H9 (cell line): ENCODE results near the gene HYAL1. TPM values are rescaled to one million over a fixed set of nuclear protein-coding genes. Genes with fewer than 3 reads are reported as not detected.

Experiments
- DNase-seq: peaks from one replicate; pipeline ENCODE4 v3.0.0-alpha.2; 2017
- H2AFZ ChIP-seq: one replicate; pipeline ENCODE4 v1.6.1; 2013; ENCODE audit warnings: mild to moderate bottlenecking, low read length, control low read depth, moderate library complexity
- H2AK5ac ChIP-seq: 2 replicates; pipeline ENCODE4 v1.6.1; 2013; ENCODE audit warnings: low read length, control low read depth, mixed read lengths; ENCODE audit not compliant: insufficient read length
- H2BK120ac ChIP-seq: one replicate; pipeline ENCODE4 v1.6.1; 2013; ENCODE audit warnings: low read depth, mild to moderate bottlenecking, low read length, control low read depth, inconsistent platforms; ENCODE audit not compliant: poor library complexity, severe bottlenecking
- H2BK12ac ChIP-seq: 2 replicates; pipeline ENCODE4 v1.6.1; 2013; ENCODE audit warnings: low read length, control low read depth, mixed read lengths, low read depth; ENCODE audit not compliant: insufficient read length
- H2BK15ac ChIP-seq: 2 replicates; pipeline ENCODE4 v1.6.1; 2013; ENCODE audit warnings: low read depth, low read length, control low read depth
- H2BK20ac ChIP-seq: one replicate; pipeline ENCODE4 v1.6.1; 2013; ENCODE audit warnings: low read depth, mild to moderate bottlenecking, low read length, control low read depth, inconsistent platforms; ENCODE audit not compliant: poor library complexity, severe bottlenecking
- H2BK5ac ChIP-seq: 2 replicates; pipeline ENCODE4 v1.6.1; 2013; ENCODE audit warnings: low read length, control low read depth, mixed read lengths; ENCODE audit not compliant: insufficient read length
- H3K14ac ChIP-seq: 2 replicates; pipeline ENCODE4 v1.6.1; 2013; ENCODE audit warnings: low read length, control low read depth; ENCODE audit not compliant: insufficient read depth
- H3K18ac ChIP-seq: 2 replicates; pipeline ENCODE4 v1.6.1; 2013; ENCODE audit warnings: low read depth, mild to moderate bottlenecking, mixed read lengths, low read length, control low read depth; ENCODE audit not compliant: insufficient read length
- H3K23ac ChIP-seq: 2 replicates; pipeline ENCODE4 v1.6.1; 2013; ENCODE audit warnings: low read length, control low read depth, mixed read lengths, low read depth; ENCODE audit not compliant: insufficient read length
- H3K23me2 ChIP-seq: 2 replicates; pipeline ENCODE4 v1.6.1; 2013; ENCODE audit warnings: low read depth, mild to moderate bottlenecking, mixed read lengths, low read length, control low read depth; ENCODE audit not compliant: insufficient read length, poor library complexity, severe bottlenecking
- H3K27ac ChIP-seq: 2 replicates; pipeline ENCODE4 v1.5.1; 2013; ENCODE audit warnings: low read length, control low read depth, mixed read lengths, low read depth; ENCODE audit not compliant: insufficient read length
- H3K27me3 ChIP-seq: 2 replicates; pipeline ENCODE4 v1.6.1; 2013; ENCODE audit warnings: low read length, control low read depth, inconsistent platforms; ENCODE audit not compliant: insufficient read depth
- H3K4ac ChIP-seq: 2 replicates; pipeline ENCODE4 v1.6.1; 2013; ENCODE audit warnings: low read depth, mild to moderate bottlenecking, control low read depth, inconsistent platforms, low read length, moderate library complexity
- H3K4me1 ChIP-seq: 2 replicates; pipeline ENCODE4 v1.6.1; 2013; ENCODE audit warnings: low read length, control low read depth, inconsistent platforms; ENCODE audit not compliant: insufficient read depth
- H3K4me2 ChIP-seq: 2 replicates; pipeline ENCODE4 v1.6.1; 2013; ENCODE audit warnings: low read length, control low read depth, mixed read lengths; ENCODE audit not compliant: insufficient read length, insufficient read depth
- H3K56ac ChIP-seq: 2 replicates; pipeline ENCODE4 v1.6.1; 2013; ENCODE audit warnings: low read depth, mild to moderate bottlenecking, mixed read lengths, low read length, control low read depth; ENCODE audit not compliant: insufficient read length
- H3K79me1 ChIP-seq: 2 replicates; pipeline ENCODE4 v1.6.1; 2013; ENCODE audit warnings: low read depth, mild to moderate bottlenecking, moderate library complexity, low read length, control low read depth, inconsistent platforms; ENCODE audit not compliant: insufficient read depth, poor library complexity, severe bottlenecking
- H3K79me2 ChIP-seq: 2 replicates; pipeline ENCODE4 v1.6.1; 2013; ENCODE audit warnings: low read length, control low read depth, inconsistent platforms; ENCODE audit not compliant: insufficient read depth
- H3K9ac ChIP-seq: 2 replicates; pipeline ENCODE4 v1.6.1; 2013; ENCODE audit warnings: low read length, control low read depth, mixed read lengths; ENCODE audit not compliant: insufficient read length; ENCODE audit errors: extremely low read depth
- H3K9me3 ChIP-seq: one replicate; pipeline ENCODE4 v1.6.1; 2013; ENCODE audit warnings: low read depth, low read length, inconsistent platforms; ENCODE audit not compliant: control insufficient read depth
- H3T11ph ChIP-seq: one replicate; pipeline ENCODE4 v1.6.1; 2013; ENCODE audit warnings: mild to moderate bottlenecking, low read length, control low read depth, inconsistent platforms
- H4K20me1 ChIP-seq: one replicate; pipeline ENCODE4 v1.6.1; 2013; ENCODE audit not compliant: control insufficient read depth, insufficient read length, insufficient read depth
- H4K5ac ChIP-seq: 2 replicates; pipeline ENCODE4 v1.6.1; 2013; ENCODE audit warnings: low read depth, mild to moderate bottlenecking, mixed read lengths, low read length, control low read depth; ENCODE audit not compliant: insufficient read length
- H4K8ac ChIP-seq: replicated peaks from 2 replicates; pipeline ENCODE4 v1.6.1; 2013; ENCODE audit warnings: low read length, control low read depth, mixed read lengths, low read depth; ENCODE audit not compliant: insufficient read length
- H4K91ac ChIP-seq: 2 replicates; pipeline ENCODE4 v1.6.1; 2013; ENCODE audit warnings: low read depth, mild to moderate bottlenecking, moderate library complexity, mixed read lengths, low read length, control low read depth; ENCODE audit not compliant: insufficient read length
- H3K27ac Mint-ChIP-seq, 3 experiments: 2 replicates in 2 of 3; 3 replicates in 1 of 3; pipeline ENCODE4 v1.8.0; 2020 to 2021; ENCODE audit warnings: mixed read lengths in 3 of 3, mild to moderate bottlenecking in 1 of 3, moderate library complexity in 1 of 3
- H3K27me3 Mint-ChIP-seq: 2 replicates; pipeline ENCODE4 v1.8.0; 2021; ENCODE audit warnings: low read depth, mild to moderate bottlenecking, moderate library complexity, mixed read lengths
- H3K36me3 Mint-ChIP-seq, 3 experiments: 2 replicates in 2 of 3; 3 replicates in 1 of 3; pipeline ENCODE4 v1.8.0; 2020 to 2021; ENCODE audit warnings: low read depth in 3 of 3, mixed read lengths in 3 of 3; ENCODE audit not compliant: insufficient read depth in 1 of 3
- H3K4me1 Mint-ChIP-seq, 2 experiments: 2 replicates each; pipeline ENCODE4 v1.8.0; 2020; ENCODE audit warnings: mixed read lengths in 2 of 2
- H3K4me3 Mint-ChIP-seq, 2 experiments: 2 replicates in 1 of 2; 3 replicates in 1 of 2; pipeline ENCODE4 v1.8.0; 2020 to 2021; ENCODE audit warnings: mild to moderate bottlenecking in 2 of 2, mixed read lengths in 2 of 2, moderate library complexity in 1 of 2
- H3K9me3 Mint-ChIP-seq, 2 experiments: 2 replicates in 1 of 2; 3 replicates in 1 of 2; pipeline ENCODE4 v1.8.0; 2020; ENCODE audit warnings: mild to moderate bottlenecking in 2 of 2, mixed read lengths in 2 of 2, moderate library complexity in 1 of 2
- WGBS: extraction: QIAGEN DNeasy Blood & Tissue Kit; methylation state at CpG from one replicate; pipeline ENCODE4 v1.1.7; 2013; ENCODE audit warnings: missing lambda C conversion rate, low lambda C conversion rate, mixed read lengths; ENCODE audit not compliant: insufficient read length; ENCODE audit errors: extremely low coverage; 5-methylcytosine and 5-hydroxymethylcytosine counted together
- total RNA-seq: library from RNA; stranded (reverse); gene quantifications from 2 replicates; pipeline ENCODE4 v1.2.1, GENCODE V29; 2021
- TF ChIP-seq, protein P1 (sequence below): fragments of 200-600 bp; sonication (generic); conservative IDR thresholded peaks from 3 replicates; pipeline ENCODE4 v1.8.0; 2021; ENCODE audit warnings: antibody characterized with exemption, mild to moderate bottlenecking

Gene HYAL1
- total RNA-seq, 1 experiment from 2014 or later = 2.0 TPM

DNA sequence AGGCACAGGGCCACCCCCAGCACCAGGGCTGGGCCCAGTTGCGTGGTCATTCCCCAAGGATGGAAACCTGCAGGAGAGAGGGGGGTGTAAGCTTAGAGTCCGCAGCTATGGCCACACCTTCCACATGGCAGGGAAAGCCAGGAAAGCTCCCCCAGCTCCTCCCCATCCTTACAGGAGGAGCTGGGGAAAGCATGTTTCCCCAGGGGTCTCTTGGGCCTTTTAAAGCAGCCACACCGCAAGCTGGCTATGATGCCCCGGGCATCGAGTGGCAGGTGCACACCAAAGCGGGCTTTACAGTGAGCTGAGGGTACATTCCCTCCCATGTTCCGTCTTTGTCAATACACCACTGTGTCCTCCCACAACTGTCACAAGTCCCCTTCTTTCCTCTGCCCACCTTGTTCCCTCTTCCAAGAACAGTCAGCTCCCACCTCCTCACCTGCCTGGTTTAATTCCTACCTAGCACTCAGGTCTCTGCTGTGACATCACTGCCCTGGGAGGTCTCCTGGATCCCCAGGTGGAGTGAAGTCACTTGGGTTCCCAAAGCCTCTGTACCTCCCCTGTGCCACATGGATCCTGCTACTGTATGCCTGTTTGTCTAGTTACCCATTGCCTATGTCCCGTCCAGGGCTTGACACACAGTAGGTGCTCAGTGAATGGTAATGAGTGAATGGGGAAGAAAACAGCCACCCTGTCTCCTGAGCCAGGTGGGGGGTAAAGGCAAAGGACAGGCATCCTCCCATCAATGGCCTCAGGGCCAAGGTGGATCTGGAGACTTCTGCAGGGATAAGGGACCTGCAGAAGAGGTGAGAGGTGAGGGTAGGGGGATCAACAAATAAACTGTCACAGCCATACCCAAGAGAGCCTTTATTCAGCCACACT lies 7.6 kb downstream of the HYAL1 start:
- WGBS = no CpG with 5 or more reads among the region's 8 CpGs
- DNase-seq = no peak
- Histone ChIP-seq H2AFZ (no peak overlapping the region), H3K18ac (no peak overlapping the region), H3K9me3 (no peaks in the 10 kb centered on the region), H2BK5ac (no peak overlapping the region), H3K23me2 (peaks cover 11% of the 10 kb centered on the region), H3K79me2 (peaks cover 3% of the 10 kb centered on the region; the same call in 1 of the 2 replicates), H2BK20ac (no peak overlapping the region), H4K8ac (no peak overlapping the region), H3T11ph (no peak overlapping the region), H3K4ac (no peak overlapping the region), H3K27me3 (no peaks in the 10 kb centered on the region), H4K91ac (no peak overlapping the region), H3K79me1 (no peaks in the 10 kb centered on the region), H3K23ac (no peak overlapping the region), H4K5ac (no peak overlapping the region), H4K20me1 (no peaks in the 10 kb centered on the region), H3K56ac (no peak overlapping the region), H3K14ac (no peak overlapping the region), H2BK15ac (no peak overlapping the region), H2AK5ac (no peak overlapping the region), H3K27ac (no peak overlapping the region), H3K4me1 (no peaks in the 10 kb centered on the region), H3K9ac (no peak overlapping the region), H2BK12ac (no peak overlapping the region), H3K4me2 (no peak overlapping the region), H2BK120ac (no peak overlapping the region)
- H3K36me3 Mint-ChIP-seq = peaks cover 7 to 12% (median 7%) of the 10 kb centered on the region in 3 experiments; a peak in 4 of 7 replicates
- H3K4me3 Mint-ChIP-seq = no peak overlapping the region
- TF ChIP-seq, protein P1, sequence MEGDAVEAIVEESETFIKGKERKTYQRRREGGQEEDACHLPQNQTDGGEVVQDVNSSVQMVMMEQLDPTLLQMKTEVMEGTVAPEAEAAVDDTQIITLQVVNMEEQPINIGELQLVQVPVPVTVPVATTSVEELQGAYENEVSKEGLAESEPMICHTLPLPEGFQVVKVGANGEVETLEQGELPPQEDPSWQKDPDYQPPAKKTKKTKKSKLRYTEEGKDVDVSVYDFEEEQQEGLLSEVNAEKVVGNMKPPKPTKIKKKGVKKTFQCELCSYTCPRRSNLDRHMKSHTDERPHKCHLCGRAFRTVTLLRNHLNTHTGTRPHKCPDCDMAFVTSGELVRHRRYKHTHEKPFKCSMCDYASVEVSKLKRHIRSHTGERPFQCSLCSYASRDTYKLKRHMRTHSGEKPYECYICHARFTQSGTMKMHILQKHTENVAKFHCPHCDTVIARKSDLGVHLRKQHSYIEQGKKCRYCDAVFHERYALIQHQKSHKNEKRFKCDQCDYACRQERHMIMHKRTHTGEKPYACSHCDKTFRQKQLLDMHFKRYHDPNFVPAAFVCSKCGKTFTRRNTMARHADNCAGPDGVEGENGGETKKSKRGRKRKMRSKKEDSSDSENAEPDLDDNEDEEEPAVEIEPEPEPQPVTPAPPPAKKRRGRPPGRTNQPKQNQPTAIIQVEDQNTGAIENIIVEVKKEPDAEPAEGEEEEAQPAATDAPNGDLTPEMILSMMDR = no peak
- H3K9me3 Mint-ChIP-seq = no peaks in the 10 kb centered on the region; a peak in 1 of 5 replicates
- peaks cover 25 to 27% of the 10 kb centered on the region in 2 experiments for H3K4me1 Mint-ChIP-seq
- H3K27ac Mint-ChIP-seq = no peak overlapping the region
- H3K27me3 Mint-ChIP-seq = no peaks in the 10 kb centered on the region
